Testis (tissue), 3 donors: ENCODE data around the gene TCERG1L. TPM values are rescaled to one million over a fixed set of nuclear protein-coding genes. Genes with fewer than 3 reads are reported as not detected.

Experiments
- DNase-seq: peaks from one replicate; pipeline ENCODE4 v3.0.0-alpha.2; 2019
- H3K27ac ChIP-seq, 2 donors: fragments of 200-600 bp; sonication (generic); one replicate each; pipeline ENCODE4 v1.5.1; 2019
- H3K27me3 ChIP-seq: fragments of 200-600 bp; sonication (generic); one replicate; pipeline ENCODE4 v1.5.1; 2019
- H3K36me3 ChIP-seq: fragments of 200-600 bp; sonication (generic); one replicate; pipeline ENCODE4 v1.5.1; 2017; ENCODE audit warnings: low read depth; ENCODE audit errors: missing control alignments
- H3K4me1 ChIP-seq: fragments of 200-600 bp; sonication (generic); one replicate; pipeline ENCODE4 v1.5.1; 2019
- H3K4me3 ChIP-seq, 2 donors: fragments of 200-600 bp; sonication (generic); one replicate each; pipeline ENCODE4 v1.5.1; 2017 to 2019
- H3K9me3 ChIP-seq: fragments of 200-600 bp; sonication (generic); one replicate; pipeline ENCODE4 v1.5.1; 2017
- CTCF ChIP-seq, 3 experiments: fragments of 450-650 bp in 2 of 3; fragments of 200-600 bp in 1 of 3; sonication (generic) in 1 of 3; IDR thresholded peaks; one replicate each; pipeline ENCODE4 v1.5.1; 2016 to 2019; ENCODE audit warnings: antibody characterized with exemption in 3 of 3, mild to moderate bottlenecking in 2 of 3, moderate library complexity in 1 of 3
- POLR2A ChIP-seq: fragments of 450-650 bp; IDR thresholded peaks from one replicate; pipeline ENCODE4 v1.6.1; 2017; ENCODE audit warnings: antibody characterized with exemption, mild to moderate bottlenecking, moderate library complexity
- WGBS, 2 donors: methylation state at CpG; one replicate each; pipeline ENCODE4 v1.1.5; 2018; 5-methylcytosine and 5-hydroxymethylcytosine counted together
- intact Hi-C: fragments of 100-400 bp; cut with DNase I; formaldehyde crosslinking; loops from one replicate; pipeline ENCODE4 v1.15.1; 2023; ENCODE audit warnings: low total_unique reads
- polyA plus RNA-seq: library from polyadenylated mRNA; stranded (reverse); fragments of 350-450 nt; fragmentation: Illumina TruSeq; extraction: RNeasy Lipid Tissue Mini Kit (QIAGEN cat#74804); gene quantifications from one replicate; pipeline ENCODE4 v1.2.3, GENCODE V29; 2014; ENCODE audit warnings: low read depth, low replicate concordance; ENCODE audit not compliant: insufficient read depth
- total RNA-seq, 2 donors: library from RNA; depleted of rRNA; stranded (reverse); fragments of >200 nt; gene quantifications; one replicate each; pipeline ENCODE4 v1.2.3, GENCODE V29; 2016

Gene TCERG1L
- total and polyA plus RNA-seq, 3 donors from 2014 or later: 3.0 to 8.3 (median 7.7) TPM

GRCh38 chr10:131180740-131181415, 130.6 kb downstream of the TCERG1L start:
- no peak overlapping the region for H3K4me3 ChIP-seq
- intact Hi-C loops: no loop called here
- H3K27me3 ChIP-seq: no peaks in the 10 kb centered on the region
- H3K27ac ChIP-seq: no peak overlapping the region
- no peaks in the 10 kb centered on the region for H3K36me3 ChIP-seq
- peaks cover 10% of the 10 kb centered on the region for H3K4me1 ChIP-seq
- H3K9me3 ChIP-seq: no peaks in the 10 kb centered on the region
- DNase-seq: no peak
- no peak for TF ChIP-seq POLR2A
- no peak for TF ChIP-seq CTCF (IDR thresholded peaks at IDR 0.05)
- 87 to 93% methylated on average over 15 of the region's 15 CpGs for WGBS, 2 donors

- Histone ChIP-seq H3K36me3 (no peaks in the 10 kb centered on the region), H3K9me3 (no peaks in the 10 kb centered on the region), H3K4me1 (peaks cover 10% of the 10 kb centered on the region), H3K27me3 (no peaks in the 10 kb centered on the region), H3K27ac (no peak overlapping the region), H3K4me3 (no peak overlapping the region)
- TF ChIP-seq CTCF (IDR thresholded peaks at IDR 0.05) (no peak), POLR2A (no peak)
- WGBS, 2 donors: 85 to 86% methylated on average over 9 of the region's 9 CpGs
- intact Hi-C loops: no loop called here
- no peak for DNase-seq
These were observed 131.4 kb downstream of the TCERG1L start for GRCh38 chr10:131180086-131180485.

- Histone ChIP-seq H3K9me3 (no peaks in the 10 kb centered on the region), H3K27me3 (no peaks in the 10 kb centered on the region), H3K4me3 (no peak overlapping the region), H3K36me3 (no peaks in the 10 kb centered on the region), H3K27ac (no peak overlapping the region), H3K4me1 (peaks cover 10% of the 10 kb centered on the region)
- no peak for TF ChIP-seq CTCF (IDR thresholded peaks at IDR 0.05)
- no peak for TF ChIP-seq POLR2A
- intact Hi-C loops: no loop called here
- 58 to 67% methylated on average over 10 of the region's 10 CpGs for WGBS, 2 donors
- peak; percentile 13 for DNase-seq
These were observed 132.2 kb downstream of the TCERG1L start for GRCh38 chr10:131179361-131179760.

GRCh38 chr10:131178521-131179331, 132.8 kb downstream of the TCERG1L start:
- Histone ChIP-seq H3K27ac (no peak overlapping the region), H3K9me3 (no peaks in the 10 kb centered on the region), H3K4me3 (no peak overlapping the region), H3K4me1 (peaks cover 10% of the 10 kb centered on the region), H3K36me3 (no peaks in the 10 kb centered on the region), H3K27me3 (no peaks in the 10 kb centered on the region)
- intact Hi-C loops: no loop called here
- WGBS, 2 donors: 87 to 89% methylated on average over 16 to 29 of the region's 29 CpGs
- no peak for TF ChIP-seq CTCF (IDR thresholded peaks at IDR 0.05)
- TF ChIP-seq POLR2A: no peak
- DNase-seq: peak; percentile 10
